Endothelial cell of umbilical vein (primary cell): ENCODE measurements around the gene SFT2D3. TPM values are rescaled to one million over a fixed set of nuclear protein-coding genes. Genes with fewer than 3 reads are reported as not detected.
A peak's percentile ranks its signal among the peaks of the same experiment; 100 is the strongest.

Experiments used
- Bru-seq: library from RNA; stranded (reverse); fragments of 400-500 nt; gene quantifications from one replicate; lab custom pipeline; 2021; lab: Mats Ljungman, UMichigan
- BruChase-seq, 2 experiments: library from RNA; stranded (reverse); fragments of 400-500 nt; gene quantifications; one replicate each; lab custom pipeline; 2021; lab: Mats Ljungman, UMichigan
- BruUV-seq: library from RNA; stranded (reverse); fragments of 400-500 nt; replicated peaks from 2 replicates; lab custom pipeline; 2021; lab: Mats Ljungman, UMichigan
- CTCF ChIA-PET: fragments of 300-600, 350-600 bp; sonication (Branson Sonifier 250); formaldehyde crosslinking; loops from one replicate; lab custom pipeline; 2021; ENCODE audit warnings: antibody characterized with exemption, inconsistent platforms; lab: Charles Lee
- POLR2A ChIA-PET: fragments of 300-600, 350-600 bp; sonication (Branson Sonifier 250); formaldehyde crosslinking; loops from one replicate; lab custom pipeline; 2021; ENCODE audit warnings: antibody characterized with exemption, inconsistent platforms; lab: Charles Lee
- DNase-seq: peaks from one replicate; pipeline ENCODE4 v3.0.0-alpha.2; 2011; ENCODE audit warnings: low read depth, low spot score
- FAIRE-seq: peaks from 2 replicates; lab custom pipeline; 2011; peaks lifted over from hg19 to GRCh38; lab: Jason Lieb, UNC
- H2AFZ ChIP-seq: 2 replicates; pipeline ENCODE4 v1.6.0; 2012; ENCODE audit warnings: low read depth, low read length, control low read depth, inconsistent platforms
- H3K27ac ChIP-seq: 2 replicates; pipeline ENCODE4 v1.5.1; 2011; ENCODE audit warnings: low read depth, mild to moderate bottlenecking, control low read depth, low read length, moderate library complexity; ENCODE audit not compliant: insufficient read depth
- H3K27me3 ChIP-seq, 2 experiments: 2 replicates each; pipeline versions ENCODE4 v1.6.0 to v1.6.1; 2011; ENCODE audit warnings: low read length in 2 of 2, mixed read lengths in 1 of 2; ENCODE audit not compliant: control insufficient read depth in 2 of 2, insufficient read depth in 2 of 2
- H3K36me3 ChIP-seq, 2 experiments: 2 replicates in 1 of 2; 3 replicates in 1 of 2; pipeline ENCODE4 v1.5.1; 2011; ENCODE audit warnings: low read length in 2 of 2, mild to moderate bottlenecking in 1 of 2, moderate library complexity in 1 of 2; ENCODE audit not compliant: control insufficient read depth in 2 of 2, insufficient read depth in 2 of 2; ENCODE audit errors: extremely low read depth in 1 of 2
- H3K4me1 ChIP-seq: 3 replicates; pipeline ENCODE4 v1.5.1; 2011; ENCODE audit warnings: mild to moderate bottlenecking, low read length; ENCODE audit not compliant: control insufficient read depth, insufficient read depth; ENCODE audit errors: extremely low read depth
- H3K4me2 ChIP-seq: 2 replicates; pipeline ENCODE4 v1.6.1; 2011; ENCODE audit warnings: low read length, control low read depth, mixed read lengths; ENCODE audit not compliant: insufficient read depth
- H3K4me3 ChIP-seq, 3 experiments: fragments of 200-600 bp in 1 of 3; sonication (generic), shearing (Covaris generic) in 1 of 3; replicated peaks in 1 of 3; 2 replicates each; pipeline ENCODE4 v1.5.1; 2011 to 2016; ENCODE audit warnings: control low read depth in 3 of 3, low read length in 3 of 3, mild to moderate bottlenecking in 2 of 3, inconsistent platforms in 1 of 3, low read depth in 1 of 3, moderate library complexity in 1 of 3; ENCODE audit not compliant: insufficient read depth in 1 of 3
- H3K79me2 ChIP-seq: 2 replicates; pipeline ENCODE4 v1.6.0; 2012; ENCODE audit warnings: low read length, inconsistent platforms; ENCODE audit not compliant: control insufficient read depth, insufficient read depth
- H3K9ac ChIP-seq: replicated peaks from 2 replicates; pipeline ENCODE3; 2011; ENCODE audit warnings: low read length, control low read depth; ENCODE audit not compliant: insufficient read depth; ENCODE audit errors: extremely low read depth
- H3K9me1 ChIP-seq: replicated peaks from 3 replicates; pipeline ENCODE4 v1.6.0; 2011; ENCODE audit warnings: mild to moderate bottlenecking, low read length; ENCODE audit not compliant: control insufficient read depth, insufficient read depth; ENCODE audit errors: extremely low read depth
- H3K9me3 ChIP-seq: replicated peaks from 2 replicates; pipeline ENCODE4 v1.5.1; 2012; ENCODE audit warnings: low read length, inconsistent platforms; ENCODE audit not compliant: control insufficient read depth, insufficient read depth
- H4K20me1 ChIP-seq: replicated peaks from 2 replicates; pipeline ENCODE3; 2011; ENCODE audit warnings: mild to moderate bottlenecking, low read length; ENCODE audit not compliant: control insufficient read depth, insufficient read depth; ENCODE audit errors: extremely low read depth
- CTCF ChIP-seq, 2 donors: IDR thresholded peaks; 1 replicate in 1 of 2; 2 replicates in 1 of 2; pipeline ENCODE4 v1.5.1; 2011; ENCODE audit warnings: low read length in 2 of 2, mild to moderate bottlenecking in 2 of 2, moderate library complexity in 2 of 2, control low read depth in 1 of 2, inconsistent platforms in 1 of 2, low read depth in 1 of 2; ENCODE audit not compliant: insufficient read depth in 1 of 2; ENCODE audit errors: extremely low read depth in 1 of 2
- EZH2 ChIP-seq: IDR thresholded peaks from 2 replicates; pipeline ENCODE4 v1.6.1; 2012; ENCODE audit warnings: borderline replicate concordance, low read depth, mild to moderate bottlenecking, moderate library complexity, low read length, inconsistent platforms; ENCODE audit not compliant: severe bottlenecking
- GATA2 ChIP-seq: IDR thresholded peaks from 2 replicates; pipeline ENCODE4 v1.7.0; 2011; ENCODE audit warnings: low read depth, mild to moderate bottlenecking, moderate library complexity, mixed read lengths, low read length; ENCODE audit not compliant: insufficient read length, insufficient read depth
- JUN ChIP-seq: IDR thresholded peaks from 2 replicates; pipeline ENCODE4 v1.6.1; 2011; ENCODE audit warnings: borderline replicate concordance, low read depth; ENCODE audit not compliant: insufficient read length, insufficient read depth
- MAX ChIP-seq: IDR thresholded peaks from 2 replicates; pipeline ENCODE4 v1.6.1; 2011; ENCODE audit not compliant: insufficient read depth, insufficient read length
- MYC ChIP-seq: IDR thresholded peaks from one replicate; pipeline ENCODE4 v1.6.1; 2011; ENCODE audit warnings: mild to moderate bottlenecking, low read depth, low read length
- POLR2A ChIP-seq: IDR thresholded peaks from 2 replicates; pipeline ENCODE4 v1.6.1; 2012; ENCODE audit warnings: low read depth, mild to moderate bottlenecking, control low read depth, low read length
- POLR2AphosphoS5 ChIP-seq: IDR thresholded peaks from 2 replicates; pipeline ENCODE4 v1.6.1; 2012; ENCODE audit warnings: low read depth, mild to moderate bottlenecking, control low read depth, low read length, moderate library complexity; ENCODE audit not compliant: insufficient read depth
- dilution Hi-C: fragments of 300-500 bp; cut with MboI; formaldehyde crosslinking; loops from one replicate; pipeline ENCODE4 v1.15.0; 2019; ENCODE audit warnings: low sequenced_read_pairs; ENCODE audit not compliant: extremely low pct_ligation_motif_present
- intact Hi-C: fragments of 100-400 bp; cut with micrococcal nuclease; formaldehyde crosslinking; loops from one replicate; pipeline ENCODE4 v1.10.0; 2022
- long read RNA-seq: library from polyadenylated mRNA; stranded (forward); transcript quantifications from one replicate; pipeline ENCODE4 v2.0.0, GENCODE V29; 2021
- polyA minus RNA-seq, 3 experiments: library from RNA; depleted of rRNA, polyadenylated mRNA; stranded (reverse); fragments of >200 nt; gene quantifications; 1 replicate in 1 of 3; 2 replicates in 2 of 3; pipeline ENCODE4 v1.2.3, GENCODE V29; 2011
- polyA plus RNA-seq, 4 experiments: library from polyadenylated mRNA; depleted of rRNA in 3 of 4; stranded (reverse) in 3 of 4; unstranded in 1 of 4; fragments of >200 nt; gene quantifications; 2 replicates each; pipeline versions ENCODE4 v1.2.1 to v1.2.3, GENCODE V29; 2011 to 2012; ENCODE audit warnings: missing spikeins in 1 of 4
- total RNA-seq: library from RNA; stranded (reverse); gene quantifications from 2 replicates; pipeline ENCODE4 v1.2.3, GENCODE V29; 2021

Gene SFT2D3
- total RNA-seq = 4.4 and 4.7 TPM in 2 replicates
- 4.1 and 4.5 TPM in 2 replicates for polyA plus RNA-seq
- polyA plus RNA-seq (2011; cell fraction: cytosol; rRNA removed) = 3.3 and 3.4 TPM in 2 replicates
- 1.6 and 2.5 TPM in 2 replicates for polyA plus RNA-seq (2011; cell fraction: nucleus; rRNA removed)
- not detected in 2 replicates for polyA plus RNA-seq (2012)
- polyA minus RNA-seq = 2.6 and 2.7 TPM in 2 replicates
- 1.4 TPM for polyA minus RNA-seq (2011; cell fraction: cytosol; rRNA and poly(A)+ RNA removed)
- polyA minus RNA-seq (2011; cell fraction: nucleus; rRNA and poly(A)+ RNA removed) = 3.3 and 3.6 TPM in 2 replicates
- Bru-seq, nascent RNA = percentile 70 among the genes with signal in this experiment
- BruChase-seq, experiment 1, labeled RNA remaining after a 6-hour chase = percentile 55 among the genes with signal in this experiment
- BruChase-seq, experiment 2, labeled RNA remaining after a 2-hour chase = percentile 69 among the genes with signal in this experiment
- long read RNA-seq, transcript SFT2D3-201 (1 exons, 3,735 nt) = major isoform, 30 of 30 reads
- long read RNA-seq, partial matches to known transcripts = 0 of 30 reads
- long read RNA-seq, other reads (novel, unspliced or antisense) = 0 of 30 reads

- ChIA-PET POLR2A (interaction anchor here (0.6 kb wide), 1 partner anchor 26 kb away, joined by 3 read pairs; the partner anchor contains the start of gene LIMS2), CTCF (interaction anchor here (1.4 to 3.9 kb wide), 2 partner anchors 26 to 110 kb away, joined by 7 to 44 read pairs; partner anchors contain the start of gene LIMS2)
- DNase-seq = peak; percentile 91
- dilution Hi-C loops = no loop called here
- H3K9ac ChIP-seq = peak within 1 kb of the TSS; percentile 87
- no peaks in the 10 kb centered on the region for H3K9me1 ChIP-seq
- H3K4me3 ChIP-seq = peak within 1 kb of the TSS; percentile 40 to 79 (median 45)
- peak within 1 kb of the TSS; percentile 86 for H3K4me2 ChIP-seq
- TF ChIP-seq GATA2 (no peak), JUN (no peak), CTCF (IDR thresholded peaks at IDR 0.05; ENCODE audit: extremely low read depth in 1 of 2, insufficient read depth in 1 of 2, low read depth in 1 of 2, low read length in 2 of 2) (no peak), MAX (no peak), POLR2A (peak; percentile 99), MYC (no peak), POLR2AphosphoS5 (peak; percentile 95), EZH2 (no peak)
- peak within 1 kb of the TSS; percentile 97 for H2AFZ ChIP-seq
- peaks cover 17% of the 10 kb centered on the region for H3K4me1 ChIP-seq
- peaks cover 11% of the 10 kb centered on the region for H3K79me2 ChIP-seq
- H3K27ac ChIP-seq = peak within 1 kb of the TSS; percentile 85
- no peaks in the 10 kb centered on the region for H3K9me3 ChIP-seq
- no peaks in the 10 kb centered on the region for H4K20me1 ChIP-seq
- H3K27me3 ChIP-seq = no peaks in the 10 kb centered on the region
- FAIRE-seq = peak; percentile 96
- intact Hi-C loops = loop anchor here (1.0 to 5.0 kb wide), 5 partner anchors 26 to 194 kb away; partner anchors contain the start of genes IWS1 and LIMS2
- no TSS peak for BruUV-seq
- peaks cover 0 to 2% of the 10 kb centered on the region in 2 experiments for H3K36me3 ChIP-seq
Observed at GRCh38 chr2:127701193-127701650, at the start of gene SFT2D3. TSS of gene SFT2D3 (plus strand) at chr2:127701497. CDS start at chr2:127701529, 32 bp downstream.
